ENCODE results near the gene PTPN5.

Gene PTPN5

GRCh38 chr11:18704698-18705097 lies 86.9 kb downstream of the PTPN5 start:
- no peak for TF ChIP-seq CTCF (conservative IDR thresholded peaks at IDR 0.05; ENCODE audit: low read depth, low read length)
- H3K4me3 ChIP-seq (ENCODE audit: low read length), result no peak overlapping the region
- no peak for DNase-seq (ENCODE audit: low read depth)

GRCh38 chr11:18704045-18704645 lies 87.5 kb downstream of the PTPN5 start:
- no peak for DNase-seq (ENCODE audit: low read depth)
- TF ChIP-seq CTCF (conservative IDR thresholded peaks at IDR 0.05; ENCODE audit: low read depth, low read length), result no peak
- no peak overlapping the region for H3K4me3 ChIP-seq (ENCODE audit: low read length)

- DNase-seq (ENCODE audit: low read depth), result no peak
- no peak overlapping the region for H3K4me3 ChIP-seq (ENCODE audit: low read length)
- TF ChIP-seq CTCF (conservative IDR thresholded peaks at IDR 0.05; ENCODE audit: low read depth, low read length), result no peak
Observed at GRCh38 chr11:18703001-18703763, 88.4 kb downstream of the PTPN5 start.

- no peak overlapping the region for H3K4me3 ChIP-seq (ENCODE audit: low read length)
- no peak for DNase-seq (ENCODE audit: low read depth)
- TF ChIP-seq CTCF (conservative IDR thresholded peaks at IDR 0.05; ENCODE audit: low read depth, low read length), result no peak
Observed at GRCh38 chr11:18701614-18702216, 89.9 kb downstream of the PTPN5 start.

GRCh38 chr11:18700872-18701271 lies 90.7 kb downstream of the PTPN5 start:
- no peak for DNase-seq (ENCODE audit: low read depth)
- no peak for TF ChIP-seq CTCF (conservative IDR thresholded peaks at IDR 0.05; ENCODE audit: low read depth, low read length)
- H3K4me3 ChIP-seq (ENCODE audit: low read length), result no peak overlapping the region

- peak overlapping the region; percentile 64 for H3K4me3 ChIP-seq (ENCODE audit: low read length)
- no peak for TF ChIP-seq CTCF (conservative IDR thresholded peaks at IDR 0.05; ENCODE audit: low read depth, low read length)
- DNase-seq (ENCODE audit: low read depth), result peak; percentile 51
Observed at GRCh38 chr11:18700375-18700774, 91.2 kb downstream of the PTPN5 start.
